ENCODE results near the gene MFAP5.

DNA sequence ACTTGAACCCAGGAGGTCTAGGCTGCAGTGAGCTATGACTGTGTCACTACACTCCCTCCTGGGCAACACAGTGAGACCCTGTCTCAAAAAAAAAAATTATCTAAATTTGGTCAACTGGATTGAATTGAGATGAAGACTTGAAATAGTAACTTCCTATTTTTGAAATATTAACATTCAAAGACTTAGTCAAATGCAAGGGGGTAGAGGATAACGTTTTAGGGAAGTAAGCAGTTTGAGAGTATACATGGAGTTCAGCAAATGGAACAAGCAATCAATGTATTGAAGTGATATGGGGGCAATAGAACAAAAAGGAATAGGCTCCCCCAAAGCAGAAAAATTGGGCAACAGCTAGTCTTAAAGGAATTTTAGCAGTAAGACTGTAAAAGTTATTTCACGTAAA is 4.6 kb upstream of the MFAP5 start:
- TF ChIP-seq, protein P1, sequence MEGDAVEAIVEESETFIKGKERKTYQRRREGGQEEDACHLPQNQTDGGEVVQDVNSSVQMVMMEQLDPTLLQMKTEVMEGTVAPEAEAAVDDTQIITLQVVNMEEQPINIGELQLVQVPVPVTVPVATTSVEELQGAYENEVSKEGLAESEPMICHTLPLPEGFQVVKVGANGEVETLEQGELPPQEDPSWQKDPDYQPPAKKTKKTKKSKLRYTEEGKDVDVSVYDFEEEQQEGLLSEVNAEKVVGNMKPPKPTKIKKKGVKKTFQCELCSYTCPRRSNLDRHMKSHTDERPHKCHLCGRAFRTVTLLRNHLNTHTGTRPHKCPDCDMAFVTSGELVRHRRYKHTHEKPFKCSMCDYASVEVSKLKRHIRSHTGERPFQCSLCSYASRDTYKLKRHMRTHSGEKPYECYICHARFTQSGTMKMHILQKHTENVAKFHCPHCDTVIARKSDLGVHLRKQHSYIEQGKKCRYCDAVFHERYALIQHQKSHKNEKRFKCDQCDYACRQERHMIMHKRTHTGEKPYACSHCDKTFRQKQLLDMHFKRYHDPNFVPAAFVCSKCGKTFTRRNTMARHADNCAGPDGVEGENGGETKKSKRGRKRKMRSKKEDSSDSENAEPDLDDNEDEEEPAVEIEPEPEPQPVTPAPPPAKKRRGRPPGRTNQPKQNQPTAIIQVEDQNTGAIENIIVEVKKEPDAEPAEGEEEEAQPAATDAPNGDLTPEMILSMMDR (IDR thresholded peaks at IDR 0.05): no peak
- no peak for TF ChIP-seq YY1 (IDR thresholded peaks at IDR 0.05; ENCODE audit: low read depth)
- no peak for TF ChIP-seq TCF12 (IDR thresholded peaks at IDR 0.05)
- TF ChIP-seq RCOR1 (IDR thresholded peaks at IDR 0.05; ENCODE audit: low read length): no peak
- no peak for TF ChIP-seq GABPA (IDR thresholded peaks at IDR 0.05; ENCODE audit: low read depth)
